SU-DHL-6 (cell line): Measurements from ENCODE around the gene TIGD1.

Source experiments
- EZH2phosphoT487 ChIP-seq: fragments of 200-600 bp; sonication (generic), shearing (Covaris generic); conservative IDR thresholded peaks from 2 replicates; pipeline ENCODE4 v1.6.1; 2018; ENCODE audit warnings: mild to moderate bottlenecking, antibody characterized with exemption, low read length, moderate library complexity, mixed read lengths
- TF ChIP-seq, protein P1 (sequence below): fragments of 200-600 bp; sonication (generic); IDR thresholded peaks from one replicate; pipeline ENCODE4 v1.5.1; 2017; ENCODE audit warnings: antibody characterized with exemption, mild to moderate bottlenecking, low read length, moderate library complexity; ENCODE audit not compliant: insufficient read depth, poor library complexity, severe bottlenecking

- no peak for TF ChIP-seq EZH2phosphoT487
- TF ChIP-seq, protein P1, sequence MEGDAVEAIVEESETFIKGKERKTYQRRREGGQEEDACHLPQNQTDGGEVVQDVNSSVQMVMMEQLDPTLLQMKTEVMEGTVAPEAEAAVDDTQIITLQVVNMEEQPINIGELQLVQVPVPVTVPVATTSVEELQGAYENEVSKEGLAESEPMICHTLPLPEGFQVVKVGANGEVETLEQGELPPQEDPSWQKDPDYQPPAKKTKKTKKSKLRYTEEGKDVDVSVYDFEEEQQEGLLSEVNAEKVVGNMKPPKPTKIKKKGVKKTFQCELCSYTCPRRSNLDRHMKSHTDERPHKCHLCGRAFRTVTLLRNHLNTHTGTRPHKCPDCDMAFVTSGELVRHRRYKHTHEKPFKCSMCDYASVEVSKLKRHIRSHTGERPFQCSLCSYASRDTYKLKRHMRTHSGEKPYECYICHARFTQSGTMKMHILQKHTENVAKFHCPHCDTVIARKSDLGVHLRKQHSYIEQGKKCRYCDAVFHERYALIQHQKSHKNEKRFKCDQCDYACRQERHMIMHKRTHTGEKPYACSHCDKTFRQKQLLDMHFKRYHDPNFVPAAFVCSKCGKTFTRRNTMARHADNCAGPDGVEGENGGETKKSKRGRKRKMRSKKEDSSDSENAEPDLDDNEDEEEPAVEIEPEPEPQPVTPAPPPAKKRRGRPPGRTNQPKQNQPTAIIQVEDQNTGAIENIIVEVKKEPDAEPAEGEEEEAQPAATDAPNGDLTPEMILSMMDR, result no peak
Measured at GRCh38 chr2:232529806-232530547, 20.4 kb downstream of the TIGD1 start.
